Fibroblast of lung (primary cell): ENCODE measurements around the gene AGA. TPM values are rescaled to one million over a fixed set of nuclear protein-coding genes. Genes with fewer than 3 reads are reported as not detected.

ENCODE experiments used
- DNase-seq, 2 donors: peaks; one replicate each; pipeline versions ENCODE4 v3.0.0 to v3.0.0-alpha.2; 2010; ENCODE audit warnings: low read depth in 2 of 2
- H2AFZ ChIP-seq: 2 replicates; pipeline ENCODE4 v1.5.1; 2012; ENCODE audit warnings: low read length, control low read depth, inconsistent platforms
- H3K27ac ChIP-seq: 2 replicates; pipeline ENCODE4 v1.5.1; 2011; ENCODE audit warnings: low read length, control low read depth; ENCODE audit not compliant: insufficient read depth
- H3K27me3 ChIP-seq: 2 replicates; pipeline ENCODE4 v1.5.1; 2011; ENCODE audit warnings: mild to moderate bottlenecking, low read length; ENCODE audit not compliant: control insufficient read depth, insufficient read depth
- H3K36me3 ChIP-seq: 2 replicates; pipeline ENCODE4 v1.5.1; 2011; ENCODE audit warnings: low read length; ENCODE audit not compliant: control insufficient read depth, insufficient read depth
- H3K4me1 ChIP-seq: 2 replicates; pipeline ENCODE4 v1.5.1; 2011; ENCODE audit warnings: low read length; ENCODE audit not compliant: control insufficient read depth, insufficient read depth; ENCODE audit errors: extremely low read depth
- H3K4me2 ChIP-seq: 2 replicates; pipeline ENCODE4 v1.5.1; 2011; ENCODE audit warnings: low read length, control low read depth; ENCODE audit not compliant: insufficient read depth; ENCODE audit errors: extremely low read depth
- H3K4me3 ChIP-seq, 4 experiments: fragments of 200-600 bp in 1 of 4; sonication (generic) in 1 of 4; replicated peaks in 1 of 4; 2 replicates each; pipeline ENCODE4 v1.5.1; 2011 to 2016; ENCODE audit warnings: low read length in 4 of 4, low read depth in 3 of 4, mild to moderate bottlenecking in 3 of 4, control low read depth in 2 of 4, inconsistent platforms in 1 of 4, mixed read lengths in 1 of 4; ENCODE audit not compliant: insufficient read depth in 1 of 4; ENCODE audit errors: control extremely low read depth in 1 of 4
- H3K79me2 ChIP-seq: 2 replicates; pipeline ENCODE4 v1.5.1; 2012; ENCODE audit warnings: mild to moderate bottlenecking, low read length, inconsistent platforms; ENCODE audit not compliant: control insufficient read depth, insufficient read depth
- H3K9ac ChIP-seq: 2 replicates; pipeline ENCODE4 v1.5.1; 2011; ENCODE audit warnings: mild to moderate bottlenecking, low read length, control low read depth; ENCODE audit not compliant: insufficient read depth
- H3K9me3 ChIP-seq: 2 replicates; pipeline ENCODE4 v1.5.1; 2012; ENCODE audit warnings: low read depth, low read length; ENCODE audit not compliant: control insufficient read depth, insufficient read depth
- H4K20me1 ChIP-seq: 2 replicates; pipeline ENCODE4 v1.5.1; 2011; ENCODE audit warnings: low read length; ENCODE audit not compliant: control insufficient read depth, insufficient read depth; ENCODE audit errors: extremely low read depth
- EZH2 ChIP-seq: IDR thresholded peaks from 2 replicates; pipeline ENCODE4 v1.5.1; 2012; ENCODE audit warnings: low read length, control low read depth, mild to moderate bottlenecking; ENCODE audit errors: missing control alignments
- polyA plus RNA-seq, 2 donors: library from polyadenylated mRNA; depleted of rRNA in 1 of 2; stranded (reverse) in 1 of 2; unstranded in 1 of 2; fragments of >200 nt; gene quantifications; 2 replicates each; pipeline ENCODE4 v1.2.1, GENCODE V29; 2011 to 2012; ENCODE audit warnings: missing spikeins in 1 of 2
- total RNA-seq: library from RNA; depleted of rRNA; stranded (reverse); fragments of >200 nt; gene quantifications from 2 replicates; pipeline ENCODE4 v1.2.1, GENCODE V29; 2014
- TF ChIP-seq, protein P1 (sequence below), 2 donors: IDR thresholded peaks in 1 of 2; conservative IDR thresholded peaks in 1 of 2; 1 replicate in 1 of 2; 2 replicates in 1 of 2; pipeline ENCODE4 v1.5.1; 2011 to 2012; ENCODE audit warnings: low read length in 2 of 2, control low read depth in 1 of 2, inconsistent platforms in 1 of 2, low read depth in 1 of 2, mild to moderate bottlenecking in 1 of 2

Gene AGA
- total and polyA plus RNA-seq, 2 donors (not counting 1 experiment from before 2014, with no cell fraction given): 39.5 to 61.8 TPM

DNA sequence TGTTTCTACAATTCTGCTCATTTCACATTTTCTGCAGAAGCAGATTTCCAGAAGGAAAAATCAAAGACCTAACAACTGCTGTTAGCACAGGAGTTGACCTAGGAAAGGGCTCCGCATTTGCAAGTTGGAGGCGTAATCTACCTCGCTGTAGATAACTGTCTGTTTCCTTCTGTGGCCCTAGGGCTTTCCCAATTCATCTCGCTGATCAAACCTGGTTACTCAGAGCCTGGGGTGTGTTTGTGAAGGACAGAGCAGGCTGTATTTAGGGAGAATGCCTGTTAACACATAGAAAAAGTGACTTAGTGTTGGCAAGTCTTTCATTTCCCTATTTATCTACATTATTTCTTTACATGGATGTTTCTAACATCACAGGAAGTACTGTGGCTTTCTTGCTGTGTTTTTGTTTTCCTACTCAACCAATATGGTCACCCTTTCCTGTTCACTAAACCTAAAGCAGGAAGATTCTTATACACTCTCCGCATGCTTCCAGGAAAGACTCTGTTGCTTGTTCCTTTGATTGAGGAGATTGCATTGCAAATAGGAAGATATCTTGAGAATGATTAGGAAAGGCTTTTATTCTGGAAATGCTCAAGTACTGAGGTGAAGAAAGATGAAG is 40.5 kb downstream of the AGA start:
- no peaks in the 10 kb centered on the region for H4K20me1 ChIP-seq
- no peaks in the 10 kb centered on the region for H3K4me1 ChIP-seq
- no peak overlapping the region for H3K4me3 ChIP-seq
- H3K36me3 ChIP-seq: no peaks in the 10 kb centered on the region
- no peak for DNase-seq
- H2AFZ ChIP-seq: no peak overlapping the region
- no peak overlapping the region for H3K9ac ChIP-seq
- no peak overlapping the region for H3K27ac ChIP-seq
- H3K9me3 ChIP-seq: no peaks in the 10 kb centered on the region
- TF ChIP-seq, protein P1, sequence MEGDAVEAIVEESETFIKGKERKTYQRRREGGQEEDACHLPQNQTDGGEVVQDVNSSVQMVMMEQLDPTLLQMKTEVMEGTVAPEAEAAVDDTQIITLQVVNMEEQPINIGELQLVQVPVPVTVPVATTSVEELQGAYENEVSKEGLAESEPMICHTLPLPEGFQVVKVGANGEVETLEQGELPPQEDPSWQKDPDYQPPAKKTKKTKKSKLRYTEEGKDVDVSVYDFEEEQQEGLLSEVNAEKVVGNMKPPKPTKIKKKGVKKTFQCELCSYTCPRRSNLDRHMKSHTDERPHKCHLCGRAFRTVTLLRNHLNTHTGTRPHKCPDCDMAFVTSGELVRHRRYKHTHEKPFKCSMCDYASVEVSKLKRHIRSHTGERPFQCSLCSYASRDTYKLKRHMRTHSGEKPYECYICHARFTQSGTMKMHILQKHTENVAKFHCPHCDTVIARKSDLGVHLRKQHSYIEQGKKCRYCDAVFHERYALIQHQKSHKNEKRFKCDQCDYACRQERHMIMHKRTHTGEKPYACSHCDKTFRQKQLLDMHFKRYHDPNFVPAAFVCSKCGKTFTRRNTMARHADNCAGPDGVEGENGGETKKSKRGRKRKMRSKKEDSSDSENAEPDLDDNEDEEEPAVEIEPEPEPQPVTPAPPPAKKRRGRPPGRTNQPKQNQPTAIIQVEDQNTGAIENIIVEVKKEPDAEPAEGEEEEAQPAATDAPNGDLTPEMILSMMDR (conservative IDR thresholded peaks at IDR 0.05 in 1 of 2, IDR thresholded peaks at IDR 0.05 in 1 of 2; ENCODE audit: low read depth in 1 of 2, low read length in 2 of 2): no peak
- TF ChIP-seq EZH2: no peak
- no peaks in the 10 kb centered on the region for H3K79me2 ChIP-seq
- no peak overlapping the region for H3K4me2 ChIP-seq
- no peaks in the 10 kb centered on the region for H3K27me3 ChIP-seq

DNA sequence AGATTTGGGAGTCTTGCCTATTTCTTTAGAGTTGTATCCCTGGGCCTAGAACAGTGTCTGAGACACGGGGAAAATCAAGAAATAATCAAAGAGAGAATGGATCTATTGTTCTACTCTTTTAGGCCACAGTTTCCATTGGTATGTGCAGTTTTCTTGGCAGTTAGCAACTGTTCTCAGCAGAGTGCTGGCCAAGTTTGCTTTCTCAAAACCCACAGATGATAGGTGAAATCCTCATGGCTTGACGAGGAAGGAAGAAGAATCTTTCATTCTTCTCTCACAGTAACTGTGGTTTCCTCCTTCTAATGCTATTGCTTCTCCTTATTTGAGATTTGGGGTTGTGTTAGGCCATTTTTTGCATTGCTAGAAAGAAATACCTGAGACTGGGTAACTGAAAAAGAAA is 42.2 kb downstream of the AGA start:
- H3K9me3 ChIP-seq: no peaks in the 10 kb centered on the region
- no peak overlapping the region for H3K27ac ChIP-seq
- no peak overlapping the region for H3K4me3 ChIP-seq
- no peaks in the 10 kb centered on the region for H3K79me2 ChIP-seq
- H3K9ac ChIP-seq: no peak overlapping the region
- H3K4me1 ChIP-seq: no peaks in the 10 kb centered on the region
- H3K36me3 ChIP-seq: no peaks in the 10 kb centered on the region
- DNase-seq: peak; percentile 11 to 82
- no peak overlapping the region for H3K4me2 ChIP-seq
- no peaks in the 10 kb centered on the region for H3K27me3 ChIP-seq
- TF ChIP-seq EZH2: no peak
- TF ChIP-seq, protein P1 (conservative IDR thresholded peaks at IDR 0.05 in 1 of 2, IDR thresholded peaks at IDR 0.05 in 1 of 2; ENCODE audit: low read depth in 1 of 2, low read length in 2 of 2): no peak
- no peak overlapping the region for H2AFZ ChIP-seq
- no peaks in the 10 kb centered on the region for H4K20me1 ChIP-seq

DNA sequence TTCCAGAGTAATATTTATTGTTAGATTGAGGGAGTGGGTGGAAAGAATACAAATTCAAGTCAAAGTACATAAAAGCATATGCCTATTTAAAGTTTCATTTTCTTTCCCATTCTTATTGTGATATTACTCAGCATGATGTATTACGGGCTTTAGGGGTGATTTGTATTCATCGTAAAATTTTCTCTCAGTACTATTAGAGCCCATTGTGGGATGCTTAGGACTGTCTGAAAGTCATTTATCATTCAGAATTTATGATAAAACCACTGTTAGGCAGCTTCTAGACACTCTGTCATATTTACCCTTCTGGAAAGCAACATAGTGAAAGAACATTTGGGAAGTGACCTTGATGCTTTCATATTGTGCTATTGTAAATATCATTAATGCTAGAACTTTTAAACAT is 45.9 kb downstream of the AGA start:
- TF ChIP-seq, protein P1 (conservative IDR thresholded peaks at IDR 0.05 in 1 of 2, IDR thresholded peaks at IDR 0.05 in 1 of 2; ENCODE audit: low read depth in 1 of 2, low read length in 2 of 2): no peak
- TF ChIP-seq EZH2: no peak
- no peaks in the 10 kb centered on the region for H3K79me2 ChIP-seq
- no peaks in the 10 kb centered on the region for H3K4me1 ChIP-seq
- H3K4me2 ChIP-seq: no peak overlapping the region
- no peaks in the 10 kb centered on the region for H4K20me1 ChIP-seq
- H3K9me3 ChIP-seq: no peaks in the 10 kb centered on the region
- DNase-seq: no peak
- no peak overlapping the region for H3K27ac ChIP-seq
- H3K27me3 ChIP-seq: no peaks in the 10 kb centered on the region
- no peak overlapping the region for H3K4me3 ChIP-seq
- no peak overlapping the region for H2AFZ ChIP-seq
- no peaks in the 10 kb centered on the region for H3K36me3 ChIP-seq
- no peak overlapping the region for H3K9ac ChIP-seq
